ENCODE measurements around the gene TBC1D22B. TPM values are rescaled to one million over a fixed set of nuclear protein-coding genes. Genes with fewer than 3 reads are reported as not detected.

Gene TBC1D22B
- total and polyA plus RNA-seq, 9 of the 15 experiments (the other 6 are each of a cell fraction or from before 2014, with no cell fraction given): 4.8 to 24.2 (median 13.5) TPM

DNA sequence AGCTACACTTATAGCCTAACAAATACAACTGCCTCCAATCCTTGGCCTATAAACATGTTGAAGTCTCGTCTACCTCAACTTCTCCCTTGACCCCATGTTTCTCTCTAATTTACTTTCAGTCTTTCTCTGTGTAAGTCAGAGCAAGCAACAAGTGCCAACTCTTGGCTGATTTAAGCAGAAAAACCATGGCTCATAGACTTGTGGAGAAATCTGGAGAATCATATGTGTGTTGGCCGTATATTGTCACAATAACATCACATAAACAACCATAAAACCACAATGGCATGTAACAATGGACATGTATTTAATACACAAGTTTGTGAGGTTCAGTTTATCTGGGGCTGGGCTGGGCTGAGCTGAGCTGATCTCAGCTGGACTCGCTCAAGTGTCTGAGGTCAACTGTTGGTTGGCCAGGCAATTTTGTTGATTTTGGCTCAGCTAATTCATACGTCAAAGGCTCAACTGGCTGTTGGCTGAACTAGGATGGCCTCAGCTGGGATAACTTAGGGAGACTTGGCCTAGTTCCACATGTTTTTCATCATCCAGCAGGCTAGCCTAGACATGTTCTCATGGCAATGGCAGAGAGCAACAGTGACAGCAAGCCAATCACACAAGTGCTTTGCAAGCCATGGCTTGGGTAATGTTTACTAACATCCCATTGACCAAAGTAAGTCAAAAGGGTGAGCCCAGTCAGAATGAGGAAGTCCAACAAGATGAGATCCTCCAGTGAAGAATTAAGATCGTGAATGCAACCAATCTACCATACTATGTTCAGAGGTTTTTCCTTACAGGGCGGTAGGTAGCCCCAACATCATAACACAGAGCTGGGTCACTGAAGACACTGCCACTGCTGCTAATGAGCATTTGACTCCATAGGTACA, 12.9 kb upstream of the TBC1D22B start (continued):
- no peak for TF ChIP-seq TAF15 (IDR thresholded peaks at IDR 0.05; ENCODE audit: low read depth, low read length)
- TF ChIP-seq, protein P1, sequence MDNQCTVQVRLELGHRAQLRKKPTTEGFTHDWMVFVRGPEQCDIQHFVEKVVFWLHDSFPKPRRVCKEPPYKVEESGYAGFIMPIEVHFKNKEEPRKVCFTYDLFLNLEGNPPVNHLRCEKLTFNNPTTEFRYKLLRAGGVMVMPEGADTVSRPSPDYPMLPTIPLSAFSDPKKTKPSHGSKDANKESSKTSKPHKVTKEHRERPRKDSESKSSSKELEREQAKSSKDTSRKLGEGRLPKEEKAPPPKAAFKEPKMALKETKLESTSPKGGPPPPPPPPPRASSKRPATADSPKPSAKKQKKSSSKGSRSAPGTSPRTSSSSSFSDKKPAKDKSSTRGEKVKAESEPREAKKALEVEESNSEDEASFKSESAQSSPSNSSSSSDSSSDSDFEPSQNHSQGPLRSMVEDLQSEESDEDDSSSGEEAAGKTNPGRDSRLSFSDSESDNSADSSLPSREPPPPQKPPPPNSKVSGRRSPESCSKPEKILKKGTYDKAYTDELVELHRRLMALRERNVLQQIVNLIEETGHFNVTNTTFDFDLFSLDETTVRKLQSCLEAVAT (IDR thresholded peaks at IDR 0.05): no peak
- peak in 1 of 2 experiments; percentile 49; a peak in 2 of 4 replicates for TF ChIP-seq FOXK2 (conservative IDR thresholded peaks at IDR 0.05 in 1 of 2, IDR thresholded peaks at IDR 0.05 in 1 of 2; ENCODE audit: low read depth in 2 of 2)
- TF ChIP-seq, protein P2, sequence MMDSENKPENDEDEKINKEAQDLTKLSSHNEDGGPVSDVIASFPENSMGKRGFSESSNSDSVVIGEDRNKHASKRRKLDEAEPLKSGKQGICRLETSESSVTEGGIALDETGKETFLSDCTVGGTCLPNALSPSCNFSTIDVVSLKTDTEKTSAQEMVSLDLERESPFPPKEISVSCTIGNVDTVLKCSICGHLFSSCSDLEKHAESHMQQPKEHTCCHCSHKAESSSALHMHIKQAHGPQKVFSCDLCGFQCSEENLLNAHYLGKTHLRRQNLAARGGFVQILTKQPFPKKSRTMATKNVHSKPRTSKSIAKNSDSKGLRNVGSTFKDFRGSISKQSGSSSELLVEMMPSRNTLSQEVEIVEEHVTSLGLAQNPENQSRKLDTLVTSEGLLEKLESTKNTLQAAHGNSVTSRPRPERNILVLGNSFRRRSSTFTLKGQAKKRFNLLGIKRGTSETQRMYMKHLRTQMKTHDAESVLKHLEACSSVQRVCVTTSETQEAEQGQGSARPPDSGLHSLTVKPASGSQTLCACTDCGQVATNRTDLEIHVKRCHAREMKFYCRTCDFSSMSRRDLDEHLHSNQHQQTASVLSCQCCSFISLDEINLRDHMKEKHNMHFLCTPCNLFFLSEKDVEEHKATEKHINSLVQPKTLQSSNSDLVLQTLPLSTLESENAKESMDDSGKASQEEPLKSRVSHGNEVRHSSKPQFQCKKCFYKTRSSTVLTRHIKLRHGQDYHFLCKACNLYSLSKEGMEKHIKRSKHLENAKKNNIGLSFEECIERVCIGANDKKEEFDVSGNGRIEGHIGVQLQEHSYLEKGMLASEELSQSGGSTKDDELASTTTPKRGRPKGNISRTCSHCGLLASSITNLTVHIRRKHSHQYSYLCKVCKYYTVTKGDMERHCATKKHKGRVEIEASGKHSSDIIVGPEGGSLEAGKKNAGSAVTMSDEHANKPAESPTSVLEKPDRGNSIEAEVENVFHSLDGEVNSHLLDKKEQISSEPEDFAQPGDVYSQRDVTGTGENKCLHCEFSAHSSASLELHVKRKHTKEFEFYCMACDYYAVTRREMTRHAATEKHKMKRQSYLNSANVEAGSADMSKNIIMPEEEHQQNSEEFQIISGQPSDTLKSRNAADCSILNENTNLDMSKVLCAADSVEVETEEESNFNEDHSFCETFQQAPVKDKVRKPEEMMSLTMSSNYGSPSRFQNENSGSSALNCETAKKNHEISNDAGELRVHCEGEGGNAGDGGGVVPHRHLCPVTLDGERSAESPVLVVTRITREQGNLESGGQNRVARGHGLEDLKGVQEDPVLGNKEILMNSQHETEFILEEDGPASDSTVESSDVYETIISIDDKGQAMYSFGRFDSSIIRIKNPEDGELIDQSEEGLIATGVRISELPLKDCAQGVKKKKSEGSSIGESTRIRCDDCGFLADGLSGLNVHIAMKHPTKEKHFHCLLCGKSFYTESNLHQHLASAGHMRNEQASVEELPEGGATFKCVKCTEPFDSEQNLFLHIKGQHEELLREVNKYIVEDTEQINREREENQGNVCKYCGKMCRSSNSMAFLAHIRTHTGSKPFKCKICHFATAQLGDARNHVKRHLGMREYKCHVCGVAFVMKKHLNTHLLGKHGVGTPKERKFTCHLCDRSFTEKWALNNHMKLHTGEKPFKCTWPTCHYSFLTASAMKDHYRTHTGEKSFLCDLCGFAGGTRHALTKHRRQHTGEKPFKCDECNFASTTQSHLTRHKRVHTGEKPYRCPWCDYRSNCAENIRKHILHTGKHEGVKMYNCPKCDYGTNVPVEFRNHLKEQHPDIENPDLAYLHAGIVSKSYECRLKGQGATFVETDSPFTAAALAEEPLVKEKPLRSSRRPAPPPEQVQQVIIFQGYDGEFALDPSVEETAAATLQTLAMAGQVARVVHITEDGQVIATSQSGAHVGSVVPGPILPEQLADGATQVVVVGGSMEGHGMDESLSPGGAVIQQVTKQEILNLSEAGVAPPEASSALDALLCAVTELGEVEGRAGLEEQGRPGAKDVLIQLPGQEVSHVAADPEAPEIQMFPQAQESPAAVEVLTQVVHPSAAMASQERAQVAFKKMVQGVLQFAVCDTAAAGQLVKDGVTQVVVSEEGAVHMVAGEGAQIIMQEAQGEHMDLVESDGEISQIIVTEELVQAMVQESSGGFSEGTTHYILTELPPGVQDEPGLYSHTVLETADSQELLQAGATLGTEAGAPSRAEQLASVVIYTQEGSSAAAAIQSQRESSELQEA (IDR thresholded peaks at IDR 0.05; ENCODE audit: low read depth): no peak
- TF ChIP-seq ZBED1 (IDR thresholded peaks at IDR 0.05): no peak
- TF ChIP-seq NCOR1 (IDR thresholded peaks at IDR 0.05): peak; percentile 14; the same call in 1 of the 2 replicates
- TF ChIP-seq, protein P3, sequence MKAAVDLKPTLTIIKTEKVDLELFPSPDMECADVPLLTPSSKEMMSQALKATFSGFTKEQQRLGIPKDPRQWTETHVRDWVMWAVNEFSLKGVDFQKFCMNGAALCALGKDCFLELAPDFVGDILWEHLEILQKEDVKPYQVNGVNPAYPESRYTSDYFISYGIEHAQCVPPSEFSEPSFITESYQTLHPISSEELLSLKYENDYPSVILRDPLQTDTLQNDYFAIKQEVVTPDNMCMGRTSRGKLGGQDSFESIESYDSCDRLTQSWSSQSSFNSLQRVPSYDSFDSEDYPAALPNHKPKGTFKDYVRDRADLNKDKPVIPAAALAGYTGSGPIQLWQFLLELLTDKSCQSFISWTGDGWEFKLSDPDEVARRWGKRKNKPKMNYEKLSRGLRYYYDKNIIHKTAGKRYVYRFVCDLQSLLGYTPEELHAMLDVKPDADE (conservative IDR thresholded peaks at IDR 0.05; ENCODE audit: control insufficient read depth, low read depth, low read length): no peak
- TF ChIP-seq GTF2A2 (tag; IDR thresholded peaks at IDR 0.05): no peak
- TF ChIP-seq, protein P4, sequence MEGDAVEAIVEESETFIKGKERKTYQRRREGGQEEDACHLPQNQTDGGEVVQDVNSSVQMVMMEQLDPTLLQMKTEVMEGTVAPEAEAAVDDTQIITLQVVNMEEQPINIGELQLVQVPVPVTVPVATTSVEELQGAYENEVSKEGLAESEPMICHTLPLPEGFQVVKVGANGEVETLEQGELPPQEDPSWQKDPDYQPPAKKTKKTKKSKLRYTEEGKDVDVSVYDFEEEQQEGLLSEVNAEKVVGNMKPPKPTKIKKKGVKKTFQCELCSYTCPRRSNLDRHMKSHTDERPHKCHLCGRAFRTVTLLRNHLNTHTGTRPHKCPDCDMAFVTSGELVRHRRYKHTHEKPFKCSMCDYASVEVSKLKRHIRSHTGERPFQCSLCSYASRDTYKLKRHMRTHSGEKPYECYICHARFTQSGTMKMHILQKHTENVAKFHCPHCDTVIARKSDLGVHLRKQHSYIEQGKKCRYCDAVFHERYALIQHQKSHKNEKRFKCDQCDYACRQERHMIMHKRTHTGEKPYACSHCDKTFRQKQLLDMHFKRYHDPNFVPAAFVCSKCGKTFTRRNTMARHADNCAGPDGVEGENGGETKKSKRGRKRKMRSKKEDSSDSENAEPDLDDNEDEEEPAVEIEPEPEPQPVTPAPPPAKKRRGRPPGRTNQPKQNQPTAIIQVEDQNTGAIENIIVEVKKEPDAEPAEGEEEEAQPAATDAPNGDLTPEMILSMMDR (IDR thresholded peaks at IDR 0.05 in 2 of 3, conservative IDR thresholded peaks at IDR 0.05 in 1 of 3; ENCODE audit: insufficient read depth in 2 of 3, low read depth in 1 of 3, low read length in 3 of 3): no peak
- TF ChIP-seq POLR3A (IDR thresholded peaks at IDR 0.05; ENCODE audit: borderline replicate concordance, extremely low read depth, insufficient read depth, insufficient read length): no peak
- no peak for TF ChIP-seq PRPF4 (IDR thresholded peaks at IDR 0.05; ENCODE audit: insufficient read depth, low read depth, low read length, poor library complexity, severe bottlenecking)
- no peak for TF ChIP-seq ZNF589 (CRISPR knock-in tag; IDR thresholded peaks at IDR 0.05; ENCODE audit: low read depth)
- TF ChIP-seq ETV5 (CRISPR knock-in tag; IDR thresholded peaks at IDR 0.05; ENCODE audit: low read depth): no peak
